A673 (cell line): ENCODE measurements around the gene DOCK4. TPM values are rescaled to one million over a fixed set of nuclear protein-coding genes. Genes with fewer than 3 reads are reported as not detected.

ENCODE experiments used
- BruUV-seq: library from RNA; stranded (reverse); fragments of 400-500 nt; replicated peaks from 2 replicates; lab custom pipeline; 2021; lab: Mats Ljungman, UMichigan
- CTCF ChIA-PET: fragments of 300-600 bp; sonication (Branson Sonifier 250); formaldehyde crosslinking; loops from one replicate; lab custom pipeline; 2022; ENCODE audit warnings: antibody characterized with exemption; lab: Charles Lee
- POLR2A ChIA-PET: fragments of 300-600 bp; sonication (Branson Sonifier 250); formaldehyde crosslinking; loops from one replicate; lab custom pipeline; 2022; ENCODE audit warnings: antibody characterized with exemption; ENCODE audit not compliant: low non-redundant PET; lab: Charles Lee
- DNase-seq: peaks from one replicate; pipeline ENCODE4 v3.0.0-alpha.2; 2015; ENCODE audit warnings: low spot score
- H3K27ac ChIP-seq: fragments of 200-600 bp; sonication (generic); 2 replicates; pipeline ENCODE4 v1.5.1; 2016; ENCODE audit warnings: mixed run types, low read depth, mild to moderate bottlenecking, mixed read lengths, antibody characterized with exemption, low read length; ENCODE audit not compliant: poor library complexity, severe bottlenecking
- H3K27me3 ChIP-seq: fragments of 200-600 bp; sonication (generic); replicated peaks from 2 replicates; pipeline ENCODE4 v1.6.1; 2017; ENCODE audit warnings: mixed run types, low read depth, mild to moderate bottlenecking, mixed read lengths, antibody characterized with exemption, low read length; ENCODE audit not compliant: insufficient read depth, poor library complexity
- H3K36me3 ChIP-seq: fragments of 200-600 bp; sonication (generic); 2 replicates; pipeline ENCODE4 v1.6.1; 2016; ENCODE audit warnings: mixed run types, mild to moderate bottlenecking, mixed read lengths, antibody characterized with exemption, low read length; ENCODE audit not compliant: insufficient read depth, poor library complexity, severe bottlenecking
- H3K4me1 ChIP-seq: fragments of 200-600 bp; sonication (generic); 2 replicates; pipeline ENCODE4 v1.6.1; 2017; ENCODE audit warnings: mixed run types, mild to moderate bottlenecking, mixed read lengths, antibody characterized with exemption, low read length; ENCODE audit not compliant: insufficient read depth, poor library complexity, severe bottlenecking
- H3K4me3 ChIP-seq: fragments of 200-600 bp; sonication (generic); 2 replicates; pipeline ENCODE4 v1.5.1; 2016; ENCODE audit warnings: low read depth, mixed run types, mild to moderate bottlenecking, mixed read lengths, low read length; ENCODE audit not compliant: poor library complexity, severe bottlenecking
- H3K9me3 ChIP-seq: fragments of 200-600 bp; sonication (generic); 2 replicates; pipeline ENCODE4 v1.6.1; 2016; ENCODE audit warnings: mixed run types, low read depth, mild to moderate bottlenecking, mixed read lengths, antibody characterized with exemption, low read length; ENCODE audit not compliant: poor library complexity, severe bottlenecking
- CTCF ChIP-seq: fragments of 300-800, 200-600 bp; sonication (generic); conservative IDR thresholded peaks from 2 replicates; pipeline ENCODE4 v1.5.1; 2017; ENCODE audit warnings: low read depth, mild to moderate bottlenecking, antibody characterized with exemption, low read length, moderate library complexity, mixed read lengths
- EZH2 ChIP-seq: fragments of 200-600 bp; sonication (generic); IDR thresholded peaks from 2 replicates; pipeline ENCODE4 v1.6.1; 2017; ENCODE audit warnings: borderline replicate concordance, low read depth, mild to moderate bottlenecking, mixed read lengths, antibody characterized with exemption, low read length; ENCODE audit not compliant: poor library complexity, severe bottlenecking
- intact Hi-C: fragments of 100-400 bp; cut with micrococcal nuclease; formaldehyde crosslinking; loops from one replicate; pipeline ENCODE4 v1.10.0; 2022; ENCODE audit not compliant: unreplicated experiment
- total RNA-seq: library from RNA; stranded (reverse); gene quantifications from 2 replicates; pipeline ENCODE4 v1.2.3, GENCODE V29; 2021

DOCK4 gene
- total RNA-seq, 1 experiment from 2014 or later: 28.5 TPM

GRCh38 chr7:111894518-111894917 is 311.7 kb downstream of the DOCK4 start:
- no peak for DNase-seq
- intact Hi-C loops: no loop called here
- TF ChIP-seq CTCF: no peak
- TF ChIP-seq EZH2: no peak
- no peak overlapping the region for H3K27ac ChIP-seq
- no peaks in the 10 kb centered on the region for H3K9me3 ChIP-seq
- no peaks in the 10 kb centered on the region for H3K27me3 ChIP-seq
- no peaks in the 10 kb centered on the region for H3K4me1 ChIP-seq
- CTCF ChIA-PET: no interaction called here
- POLR2A ChIA-PET: no interaction called here
- BruUV-seq: no TSS peak
- no peaks in the 10 kb centered on the region for H3K36me3 ChIP-seq
- no peak overlapping the region for H3K4me3 ChIP-seq

- Histone ChIP-seq H3K9me3 (no peaks in the 10 kb centered on the region), H3K36me3 (no peaks in the 10 kb centered on the region), H3K4me3 (no peak overlapping the region), H3K4me1 (no peaks in the 10 kb centered on the region), H3K27ac (no peak overlapping the region), H3K27me3 (no peaks in the 10 kb centered on the region)
- intact Hi-C loops: no loop called here
- DNase-seq: no peak
- ChIA-PET CTCF (no interaction called here), POLR2A (no interaction called here)
- no TSS peak for BruUV-seq
- TF ChIP-seq EZH2: no peak
- no peak for TF ChIP-seq CTCF
Observed at GRCh38 chr7:111893190-111893589, 313.0 kb downstream of the DOCK4 start.

- no peaks in the 10 kb centered on the region for H3K9me3 ChIP-seq
- no peak for DNase-seq
- POLR2A ChIA-PET: no interaction called here
- no peak overlapping the region for H3K27ac ChIP-seq
- CTCF ChIA-PET: no interaction called here
- no peak for TF ChIP-seq CTCF
- TF ChIP-seq EZH2: no peak
- no peaks in the 10 kb centered on the region for H3K4me1 ChIP-seq
- H3K36me3 ChIP-seq: no peaks in the 10 kb centered on the region
- H3K4me3 ChIP-seq: no peak overlapping the region
- intact Hi-C loops: no loop called here
- no TSS peak for BruUV-seq
- no peaks in the 10 kb centered on the region for H3K27me3 ChIP-seq
Observed at GRCh38 chr7:111892588-111892987, 313.6 kb downstream of the DOCK4 start.
